Fibroblast of the aortic adventitia (primary cell): ENCODE results near the gene PIGO. TPM values are rescaled to one million over a fixed set of nuclear protein-coding genes. Genes with fewer than 3 reads are reported as not detected.

Source experiments
- DNase-seq: peaks from one replicate; pipeline ENCODE4 v3.0.0-alpha.2; 2010; ENCODE audit warnings: low read depth
- H3K4me3 ChIP-seq: 2 replicates; pipeline ENCODE4 v1.5.1; 2011; ENCODE audit warnings: low read depth, mild to moderate bottlenecking, control low read depth, low read length, moderate library complexity
- total RNA-seq: library from RNA; depleted of rRNA; stranded (reverse); fragments of >200 nt; gene quantifications from 2 replicates; pipeline ENCODE4 v1.2.3, GENCODE V29; 2012; ENCODE audit warnings: low replicate concordance
- TF ChIP-seq, protein P1 (sequence below): IDR thresholded peaks from 2 replicates; pipeline ENCODE4 v1.5.1; 2011; ENCODE audit warnings: mild to moderate bottlenecking, low read length, control low read depth, inconsistent platforms; ENCODE audit not compliant: insufficient read depth

The PIGO gene
- total RNA-seq, 1 donor: 12.1 TPM

DNA sequence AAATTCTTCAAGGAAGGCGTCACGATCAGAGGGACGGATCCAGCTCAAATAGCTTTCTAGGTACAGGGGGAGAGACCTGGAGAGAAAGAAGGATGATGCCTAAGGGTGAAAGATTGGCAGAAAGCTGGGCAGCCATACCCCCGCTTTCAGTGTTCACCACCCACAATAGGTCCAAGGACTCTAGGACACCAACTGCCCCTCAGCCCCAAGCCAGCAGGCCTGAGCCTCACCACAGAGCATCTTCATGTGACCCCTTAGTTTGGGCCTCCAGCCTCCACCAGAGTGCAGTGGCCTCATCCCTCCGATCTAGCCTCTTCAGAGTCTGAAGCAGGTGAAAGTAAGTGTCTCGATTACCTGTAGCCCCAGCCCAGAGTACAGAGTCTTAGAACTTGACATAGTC, 22.2 kb downstream of the PIGO start:
- TF ChIP-seq, protein P1, sequence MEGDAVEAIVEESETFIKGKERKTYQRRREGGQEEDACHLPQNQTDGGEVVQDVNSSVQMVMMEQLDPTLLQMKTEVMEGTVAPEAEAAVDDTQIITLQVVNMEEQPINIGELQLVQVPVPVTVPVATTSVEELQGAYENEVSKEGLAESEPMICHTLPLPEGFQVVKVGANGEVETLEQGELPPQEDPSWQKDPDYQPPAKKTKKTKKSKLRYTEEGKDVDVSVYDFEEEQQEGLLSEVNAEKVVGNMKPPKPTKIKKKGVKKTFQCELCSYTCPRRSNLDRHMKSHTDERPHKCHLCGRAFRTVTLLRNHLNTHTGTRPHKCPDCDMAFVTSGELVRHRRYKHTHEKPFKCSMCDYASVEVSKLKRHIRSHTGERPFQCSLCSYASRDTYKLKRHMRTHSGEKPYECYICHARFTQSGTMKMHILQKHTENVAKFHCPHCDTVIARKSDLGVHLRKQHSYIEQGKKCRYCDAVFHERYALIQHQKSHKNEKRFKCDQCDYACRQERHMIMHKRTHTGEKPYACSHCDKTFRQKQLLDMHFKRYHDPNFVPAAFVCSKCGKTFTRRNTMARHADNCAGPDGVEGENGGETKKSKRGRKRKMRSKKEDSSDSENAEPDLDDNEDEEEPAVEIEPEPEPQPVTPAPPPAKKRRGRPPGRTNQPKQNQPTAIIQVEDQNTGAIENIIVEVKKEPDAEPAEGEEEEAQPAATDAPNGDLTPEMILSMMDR: no peak
- DNase-seq: no peak
- H3K4me3 ChIP-seq: no peak overlapping the region

- no peak for DNase-seq
- H3K4me3 ChIP-seq: peak overlapping the region; percentile 42
- TF ChIP-seq, protein P1: no peak
Measured at GRCh38 chr9:35073279-35073612, 23.1 kb downstream of the PIGO start.

DNA sequence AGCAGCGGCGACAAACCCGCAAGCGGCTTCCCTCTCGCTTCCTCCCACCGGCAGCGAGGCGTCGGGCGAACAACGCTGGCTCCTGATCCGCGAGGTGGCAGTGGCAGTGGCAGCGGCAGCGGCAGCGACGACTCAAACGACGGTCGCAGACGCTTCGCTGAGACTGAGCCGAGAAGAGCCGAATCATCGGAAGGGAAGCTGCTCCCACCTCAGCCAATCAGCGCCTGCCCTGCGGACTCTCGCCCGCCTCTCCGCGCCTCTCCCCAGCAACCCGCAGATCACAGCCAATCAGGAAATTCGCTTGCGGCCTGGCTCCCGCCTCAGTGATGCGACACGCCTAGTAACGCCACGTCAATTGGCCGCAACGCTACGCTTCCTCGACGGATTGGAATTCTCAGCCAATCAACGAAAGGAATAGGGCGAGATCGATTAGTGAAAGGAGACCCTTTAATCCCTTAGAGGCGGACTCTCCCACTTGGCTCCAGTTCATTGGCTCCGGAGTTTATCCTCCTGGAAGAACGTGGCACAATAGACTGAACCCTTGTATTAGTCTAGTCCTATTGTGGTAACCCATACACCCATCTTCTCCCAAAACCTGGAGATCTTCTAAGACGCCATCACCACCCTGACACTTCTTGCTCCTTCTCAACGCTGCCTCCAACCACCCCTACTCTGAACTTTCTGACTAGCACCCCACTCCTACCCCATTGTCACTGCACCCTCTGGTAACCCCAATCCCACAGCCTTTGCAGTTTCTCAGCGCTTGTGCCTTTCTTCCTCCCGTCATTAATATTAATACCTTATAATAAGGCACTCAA, 23.7 kb downstream of the PIGO start, which contains the start of gene VCP:
Gene VCP (minus strand): TSS at position 165 of the 818 bp plus-strand sequence. CDS start 272 bp downstream, outside the sequence.
- peak; percentile 99 for DNase-seq
- peak within 1 kb of the TSS; percentile 90 for H3K4me3 ChIP-seq
- TF ChIP-seq, protein P1: no peak

DNA sequence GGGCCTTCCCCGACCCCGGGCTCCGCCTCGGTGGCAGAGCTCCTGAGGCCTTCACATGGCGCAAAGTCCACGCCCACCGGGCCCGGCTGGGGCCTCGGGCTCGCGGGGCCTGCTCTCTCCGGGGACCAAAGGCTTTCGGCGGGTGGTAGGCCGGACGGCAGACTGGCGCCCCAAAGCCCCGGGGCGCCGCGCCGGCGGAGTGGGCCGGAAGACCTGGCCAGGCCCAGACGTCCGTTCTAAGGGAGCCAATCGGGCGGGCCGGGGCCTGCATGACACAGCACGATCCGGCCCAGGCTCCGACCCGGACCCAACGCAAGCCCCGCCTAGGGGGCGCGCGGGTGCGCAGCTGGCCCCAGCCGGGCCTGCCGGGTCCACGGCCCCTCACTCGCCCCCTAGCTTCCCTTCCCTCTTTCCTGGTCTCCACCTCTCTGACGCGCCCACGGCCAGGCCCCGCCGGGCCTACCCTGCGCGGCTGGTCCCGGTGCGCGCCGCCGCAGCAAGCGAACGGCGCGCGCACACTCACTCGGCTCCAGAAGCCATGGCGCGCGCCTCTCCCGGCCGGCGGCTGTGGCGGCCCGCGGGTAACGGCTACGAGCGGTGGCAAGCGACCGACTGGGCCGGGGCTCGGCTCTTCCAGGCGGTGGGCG, 24.5 kb downstream of the PIGO start:
- TF ChIP-seq, protein P1: peak; percentile 9
- DNase-seq: peak; percentile 83
- H3K4me3 ChIP-seq: peak overlapping the region; percentile 90

DNA sequence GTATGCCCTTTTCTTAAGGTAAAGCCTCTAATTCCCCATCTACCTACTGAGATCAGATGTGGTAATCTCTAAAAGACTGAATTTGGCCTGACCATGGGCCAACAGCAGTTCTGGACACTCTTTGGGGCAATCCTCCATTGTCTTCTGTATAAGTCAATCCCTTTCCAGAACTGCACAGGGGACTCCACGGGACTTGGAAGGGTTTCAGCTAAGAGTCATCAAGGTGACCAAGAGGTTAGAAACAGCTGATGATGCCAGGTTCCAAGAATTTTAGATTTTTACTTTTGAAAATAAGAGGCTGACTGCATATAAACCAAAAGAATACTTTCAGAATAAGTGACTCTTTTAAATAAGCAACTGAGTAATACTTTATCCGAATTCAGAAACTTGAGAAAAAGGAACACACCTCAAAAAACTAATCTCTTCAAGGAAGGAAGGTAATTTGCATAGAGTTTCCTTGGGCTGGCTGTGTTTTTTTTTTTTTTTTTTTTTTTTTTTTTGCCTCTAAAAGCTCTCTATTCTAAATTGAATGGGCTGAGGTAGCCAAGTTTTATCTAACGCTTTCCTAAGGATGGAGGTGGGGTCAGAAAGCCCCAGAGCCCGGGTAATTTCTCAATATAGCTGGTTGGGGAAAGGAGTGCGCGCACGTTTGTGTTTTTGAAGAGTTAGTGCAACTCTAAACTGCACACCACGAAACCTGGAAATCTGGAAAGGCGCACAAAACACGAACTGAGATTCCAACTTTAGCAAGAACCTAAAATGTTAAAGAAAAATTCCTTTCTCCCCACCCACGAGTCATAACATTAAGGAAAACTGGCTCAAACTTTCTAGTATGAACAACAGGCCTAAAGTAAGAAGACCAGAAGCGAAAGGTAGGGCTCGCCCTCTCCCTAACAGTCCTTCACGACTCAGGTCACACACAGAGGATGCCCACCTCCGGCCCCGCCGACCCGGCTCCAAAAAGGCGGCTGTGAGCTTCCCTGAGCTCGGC, 25.3 kb downstream of the PIGO start:
- TF ChIP-seq, protein P1: no peak
- DNase-seq: peak; percentile 38
- peak overlapping the region; percentile 90 for H3K4me3 ChIP-seq

DNA sequence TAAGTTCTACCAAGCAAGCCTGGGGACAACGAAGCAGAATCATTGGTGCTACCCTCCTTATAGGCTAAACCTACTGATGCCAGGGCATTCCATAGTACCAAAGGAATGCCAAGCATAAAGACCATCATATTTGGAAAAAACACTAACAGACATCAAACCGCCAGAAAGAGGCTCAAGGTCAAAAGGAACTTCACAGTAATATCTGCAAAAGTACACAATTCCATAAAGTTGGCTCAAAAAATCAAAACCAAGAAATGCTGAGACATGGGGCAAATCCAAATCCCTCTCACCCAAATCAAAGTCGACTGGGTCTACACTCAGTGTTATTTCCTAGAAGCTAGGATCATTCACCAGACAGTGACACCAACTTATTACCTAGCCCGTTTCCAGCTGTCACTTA, 27.4 kb downstream of the PIGO start:
- DNase-seq: no peak
- H3K4me3 ChIP-seq: no peak overlapping the region
- TF ChIP-seq, protein P1: no peak
